Central memory CD8-positive, alpha-beta T cell (primary cell): ENCODE data around the gene SPTLC3.
"Not testable (repeated sequence)": the region's sequence is repeated elsewhere in the genome, so short reads cannot be mapped to it uniquely, and the experiment has no call there.

Source experiments
- ATAC-seq: fragments of 150-1000 bp; cut with Tn5 transposase; replicated peaks from 2 replicates; pipeline ENCODE4 v1.10.0; 2022; ENCODE audit warnings: mild to moderate bottlenecking, moderate FRiP score, moderate number of reproducible peaks; ENCODE audit not compliant: poor library complexity, severe bottlenecking; ENCODE audit errors: extremely low read depth
- DNase-seq, 2 donors: peaks; one replicate each; pipeline ENCODE4 v3.0.0; 2021; ENCODE audit warnings: low spot score in 2 of 2
- H3K27ac Mint-ChIP-seq: one replicate; pipeline ENCODE4 v1.8.0; 2022; ENCODE audit warnings: low read depth, mild to moderate bottlenecking, moderate library complexity, mixed read lengths
- H3K27me3 Mint-ChIP-seq: one replicate; pipeline ENCODE4 v1.8.0; 2022; ENCODE audit warnings: mixed read lengths
- H3K36me3 Mint-ChIP-seq: one replicate; pipeline ENCODE4 v1.8.0; 2022; ENCODE audit warnings: mild to moderate bottlenecking, moderate library complexity, mixed read lengths; ENCODE audit not compliant: insufficient read depth
- H3K4me1 Mint-ChIP-seq: one replicate; pipeline ENCODE4 v1.8.0; 2022; ENCODE audit warnings: mixed read lengths
- H3K4me3 Mint-ChIP-seq: one replicate; pipeline ENCODE4 v1.8.0; 2022; ENCODE audit warnings: mild to moderate bottlenecking, moderate library complexity, mixed read lengths
- H3K9me3 Mint-ChIP-seq: one replicate; pipeline ENCODE4 v1.8.0; 2022; ENCODE audit warnings: mixed read lengths

The SPTLC3 gene

DNA sequence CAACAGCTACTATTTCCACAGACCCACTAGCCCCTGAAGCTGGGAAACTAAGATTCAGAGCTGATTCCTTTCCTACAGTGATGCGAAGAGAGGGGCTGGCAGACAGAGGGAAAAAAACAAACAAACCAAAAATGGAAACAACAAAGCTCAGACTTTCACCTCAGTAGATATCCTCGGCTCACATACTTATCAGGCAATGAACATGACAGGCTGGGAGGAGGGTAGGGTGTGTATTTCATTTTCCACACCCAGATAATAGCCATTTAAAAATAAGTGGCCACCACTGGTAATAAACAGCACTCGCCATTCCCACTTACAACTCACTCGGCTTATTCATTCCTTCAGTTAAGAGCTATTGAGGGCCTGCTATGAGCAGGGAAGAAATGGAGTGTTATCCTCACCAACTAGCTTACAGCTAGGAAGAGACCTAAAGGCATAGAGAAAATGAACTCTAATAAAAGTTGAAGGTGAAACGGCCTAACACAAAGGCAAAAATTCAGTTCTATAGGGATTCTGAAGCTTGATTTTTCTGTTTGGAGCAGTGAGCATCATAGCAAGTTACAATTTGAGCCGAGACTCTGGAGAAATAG is 32.0 kb upstream of the SPTLC3 start:
- no peak for DNase-seq
- Mint-ChIP-seq H3K4me1 (no peaks in the 10 kb centered on the region), H3K36me3 (no peaks in the 10 kb centered on the region), H3K27me3 (no peaks in the 10 kb centered on the region), H3K9me3 (peaks cover 5% of the 10 kb centered on the region), H3K27ac (no peak overlapping the region), H3K4me3 (no peak overlapping the region)
- ATAC-seq = no peak

DNA sequence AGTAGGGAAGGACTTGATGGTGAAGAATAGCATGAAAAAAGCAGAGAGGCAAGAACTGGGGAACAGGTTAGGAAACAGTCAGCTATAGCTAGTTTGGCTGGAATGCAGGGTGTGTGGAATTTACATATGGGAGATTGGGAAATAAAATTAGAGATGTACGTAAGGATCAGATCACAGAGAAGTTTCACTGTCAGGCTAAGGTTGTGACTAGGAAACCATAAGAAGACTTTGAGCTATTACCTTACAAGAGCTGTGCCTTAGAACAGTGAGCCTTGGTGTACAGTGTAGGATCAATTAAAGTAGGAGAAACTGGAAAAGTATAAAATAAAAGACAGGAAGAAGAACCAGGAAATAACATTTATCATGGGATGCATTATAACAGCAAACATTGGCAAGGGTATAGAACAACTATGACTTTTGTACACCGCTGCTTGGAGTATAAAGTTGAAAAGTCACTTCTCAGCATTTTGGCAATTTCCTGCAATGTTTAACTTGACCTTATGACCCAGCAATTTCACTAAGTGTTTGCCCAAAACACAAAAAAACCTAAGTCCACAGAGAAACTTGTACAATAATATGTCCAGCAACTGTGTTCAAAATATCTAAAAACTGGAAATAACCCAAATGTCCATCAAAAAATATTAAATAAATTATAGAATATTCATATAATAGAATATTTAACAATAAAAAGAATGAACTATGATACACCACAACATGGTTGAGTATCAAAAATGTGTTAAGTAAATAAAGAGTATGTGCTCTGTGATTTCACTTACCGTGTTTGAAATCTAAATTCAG is 31.2 kb upstream of the SPTLC3 start:
- Mint-ChIP-seq H3K4me3 (no peak overlapping the region), H3K27ac (no peak overlapping the region), H3K9me3 (peaks cover 5% of the 10 kb centered on the region), H3K27me3 (no peaks in the 10 kb centered on the region), H3K36me3 (no peaks in the 10 kb centered on the region), H3K4me1 (no peaks in the 10 kb centered on the region)
- no peak for ATAC-seq
- no peak for DNase-seq

DNA sequence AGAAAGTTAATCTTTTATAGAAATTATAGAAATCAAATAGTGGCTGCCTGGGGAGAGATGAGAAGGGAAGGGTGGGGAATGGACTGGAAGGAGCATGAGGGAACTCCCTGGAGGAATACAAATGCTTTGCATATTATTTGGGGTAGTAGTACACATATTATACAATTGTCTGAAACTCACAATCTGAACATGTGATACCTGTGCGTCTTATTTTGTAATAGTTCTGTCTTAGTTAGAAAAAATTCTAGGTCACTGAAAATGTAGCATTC is 30.7 kb upstream of the SPTLC3 start:
- Mint-ChIP-seq H3K27me3 (no peaks in the 10 kb centered on the region), H3K36me3 (no peaks in the 10 kb centered on the region), H3K4me3 (no peak overlapping the region), H3K9me3 (peaks cover 5% of the 10 kb centered on the region), H3K27ac (no peak overlapping the region), H3K4me1 (no peaks in the 10 kb centered on the region)
- no peak for DNase-seq
- ATAC-seq = no peak

DNA sequence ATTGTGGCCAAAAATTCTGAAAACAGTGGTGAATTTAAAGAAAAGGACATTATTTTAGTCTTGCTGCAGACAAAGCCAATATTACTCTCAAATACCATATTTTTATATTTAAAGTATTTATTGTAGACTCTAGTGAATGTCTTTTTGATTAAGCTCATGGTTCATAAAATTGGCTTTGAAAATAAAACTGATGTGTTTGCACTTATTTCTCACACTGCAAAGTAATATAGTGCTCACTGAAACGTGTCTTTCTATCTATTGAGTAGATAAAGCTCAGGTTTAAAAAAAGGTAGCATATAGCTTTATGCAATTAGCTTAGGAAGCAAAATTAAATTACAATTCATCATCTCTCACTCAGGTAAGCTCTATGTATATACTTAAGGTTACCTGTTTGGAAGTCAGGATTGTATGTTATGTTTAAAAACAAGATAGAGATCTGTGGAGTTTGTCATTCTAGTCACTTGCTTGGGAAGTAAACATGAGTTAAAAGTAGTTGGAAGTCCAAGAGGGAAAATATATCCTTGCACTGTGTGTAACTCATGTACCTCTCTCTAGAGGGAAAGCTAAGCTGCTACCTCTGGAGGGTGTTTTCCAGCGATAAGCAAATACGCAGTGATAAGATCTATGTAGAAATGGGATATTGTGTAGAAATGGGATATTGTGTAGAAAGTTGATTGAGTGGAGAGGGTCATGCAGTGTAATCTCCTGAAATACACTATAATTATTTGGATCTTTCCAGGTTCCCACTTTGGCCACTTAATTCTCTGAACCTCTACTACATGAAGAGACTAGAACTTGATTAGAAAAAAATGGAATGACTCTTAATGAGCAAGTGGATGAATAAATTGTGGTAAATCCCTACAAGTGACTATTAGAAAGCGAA is 29.9 kb upstream of the SPTLC3 start:
- Mint-ChIP-seq H3K9me3 (peaks cover 5% of the 10 kb centered on the region), H3K27me3 (no peaks in the 10 kb centered on the region), H3K4me1 (no peaks in the 10 kb centered on the region), H3K36me3 (no peaks in the 10 kb centered on the region), H3K27ac (no peak overlapping the region), H3K4me3 (no peak overlapping the region)
- ATAC-seq (no peak), DNase-seq (no peak)

DNA sequence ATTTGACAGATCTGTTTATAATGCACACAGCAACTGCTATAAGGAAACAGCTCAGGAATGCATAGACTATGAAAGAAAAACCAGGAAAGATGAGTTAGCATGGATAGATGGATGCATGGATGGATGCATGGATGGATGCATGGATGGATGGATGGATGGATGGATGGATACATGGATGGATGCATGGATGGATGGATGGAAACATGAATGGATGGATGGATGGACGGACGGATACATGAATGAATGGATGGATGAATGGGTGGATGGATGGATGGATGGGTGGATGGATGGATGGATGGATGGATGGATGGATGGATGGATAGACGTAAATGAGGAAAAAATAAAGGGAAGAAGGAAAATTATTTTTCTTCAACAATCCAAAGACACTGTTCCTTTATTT is 29.1 kb upstream of the SPTLC3 start:
- H3K9me3 Mint-ChIP-seq, H3K4me3 Mint-ChIP-seq, H3K36me3 Mint-ChIP-seq, ATAC-seq, H3K27ac Mint-ChIP-seq, H3K4me1 Mint-ChIP-seq, H3K27me3 Mint-ChIP-seq, DNase-seq: not testable (repeated sequence)

DNA sequence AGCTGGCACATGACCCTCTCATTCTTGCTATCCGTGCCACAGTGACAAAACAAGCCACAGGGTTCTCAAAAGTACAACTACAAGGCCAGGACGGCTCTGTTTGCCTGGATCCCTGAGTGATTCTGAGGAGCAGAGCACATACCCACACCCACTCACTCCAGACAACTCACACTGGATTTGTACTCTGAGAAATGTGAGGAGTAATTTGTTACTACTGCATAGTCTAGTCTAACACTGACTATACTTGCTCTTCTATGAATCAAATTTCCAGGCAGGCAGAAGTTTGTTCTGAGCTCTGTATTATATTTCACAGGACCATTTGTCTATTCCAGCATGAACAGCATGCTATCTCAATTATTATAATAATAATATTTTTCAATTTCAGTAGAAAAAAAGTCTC is 26.7 kb upstream of the SPTLC3 start:
- Mint-ChIP-seq H3K27ac (no peak overlapping the region), H3K4me3 (no peak overlapping the region), H3K36me3 (no peaks in the 10 kb centered on the region)

DNA sequence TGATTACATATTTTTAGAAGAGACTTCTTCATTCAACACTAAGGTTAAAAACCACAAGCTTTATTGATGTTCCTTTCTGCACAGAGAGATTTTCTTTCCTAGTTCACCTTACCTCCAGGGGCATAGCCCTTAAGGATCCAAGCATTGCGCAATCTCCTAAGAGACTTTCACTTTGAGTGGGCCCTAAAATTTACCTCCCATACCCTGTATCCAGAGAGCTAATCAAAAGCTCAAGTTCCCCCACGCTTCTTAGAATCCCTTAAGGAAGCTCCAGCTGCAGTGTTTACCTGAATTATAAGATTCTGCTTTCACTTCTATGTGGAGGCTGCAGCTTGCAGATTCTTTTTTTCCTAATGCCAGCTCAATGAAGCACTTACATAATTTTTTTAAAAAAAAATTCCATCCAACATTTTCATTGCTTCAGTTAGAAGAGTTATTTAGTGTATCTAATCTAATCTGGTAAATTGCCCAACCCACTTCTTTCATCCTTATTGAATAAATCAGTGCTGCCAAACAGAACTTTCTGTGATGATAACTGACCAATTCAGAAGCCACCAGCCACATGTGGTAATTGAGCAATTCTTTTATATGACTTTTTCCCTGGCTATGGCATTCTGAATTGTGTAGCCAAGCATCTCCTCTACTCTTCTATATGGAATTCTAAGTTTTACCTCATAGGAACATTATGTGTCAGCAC is 24.6 kb upstream of the SPTLC3 start:
- H3K4me3 Mint-ChIP-seq = no peak overlapping the region
- H3K27ac Mint-ChIP-seq = no peak overlapping the region
- H3K27me3 Mint-ChIP-seq = no peaks in the 10 kb centered on the region
- DNase-seq (no peak), ATAC-seq (no peak)
- H3K36me3 Mint-ChIP-seq = no peaks in the 10 kb centered on the region
- H3K9me3 Mint-ChIP-seq = no peaks in the 10 kb centered on the region
- no peaks in the 10 kb centered on the region for H3K4me1 Mint-ChIP-seq

More for the DNA sequence above, 26.7 kb upstream of the SPTLC3 start:
- ATAC-seq = no peak
- H3K27me3 Mint-ChIP-seq = no peaks in the 10 kb centered on the region
- H3K9me3 Mint-ChIP-seq = peaks cover 4% of the 10 kb centered on the region
- no peaks in the 10 kb centered on the region for H3K4me1 Mint-ChIP-seq
- DNase-seq = no peak

DNA sequence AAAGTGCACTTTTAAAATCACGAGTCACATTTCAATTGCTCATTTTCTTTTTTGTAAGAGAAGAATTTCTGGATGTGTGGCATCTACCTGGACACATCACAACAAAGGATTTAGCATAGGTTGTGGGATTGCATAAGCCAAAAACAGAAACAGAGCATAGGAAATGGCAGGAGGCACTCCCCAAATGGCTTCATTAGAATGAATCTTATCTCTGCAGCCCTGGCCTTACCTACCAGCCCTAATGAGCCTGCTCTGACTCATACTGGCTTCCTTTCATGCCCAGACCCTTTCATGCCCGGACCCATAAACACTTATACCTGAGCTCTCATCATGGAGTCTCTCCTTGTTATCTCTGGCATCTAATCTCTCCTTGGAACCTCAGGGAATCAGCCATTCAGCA is 23.9 kb upstream of the SPTLC3 start:
- DNase-seq (no peak), ATAC-seq (no peak)
- no peaks in the 10 kb centered on the region for H3K4me1 Mint-ChIP-seq
- no peak overlapping the region for H3K27ac Mint-ChIP-seq
- no peak overlapping the region for H3K4me3 Mint-ChIP-seq
- no peaks in the 10 kb centered on the region for H3K27me3 Mint-ChIP-seq
- no peaks in the 10 kb centered on the region for H3K36me3 Mint-ChIP-seq
- H3K9me3 Mint-ChIP-seq = no peaks in the 10 kb centered on the region

DNA sequence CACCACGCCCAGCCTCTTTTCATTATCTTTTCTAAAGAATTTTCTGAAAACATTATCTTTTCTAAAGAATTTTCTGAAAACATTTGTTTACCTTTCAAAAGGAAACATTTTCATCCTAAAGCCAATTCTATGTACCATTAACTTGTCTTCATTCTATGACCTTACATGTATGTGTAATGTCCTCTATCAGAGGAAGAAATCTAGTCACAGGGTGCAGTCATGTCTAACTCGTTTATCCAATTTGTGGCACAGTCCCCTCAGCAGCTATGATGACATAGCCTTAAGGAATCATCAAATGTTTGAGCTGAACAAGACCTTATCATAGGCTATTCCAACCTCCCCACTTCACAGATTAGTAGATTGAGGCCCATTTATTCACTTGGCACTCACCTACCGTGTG is 21.5 kb upstream of the SPTLC3 start:
- no peak for ATAC-seq
- no peaks in the 10 kb centered on the region for H3K36me3 Mint-ChIP-seq

DNA sequence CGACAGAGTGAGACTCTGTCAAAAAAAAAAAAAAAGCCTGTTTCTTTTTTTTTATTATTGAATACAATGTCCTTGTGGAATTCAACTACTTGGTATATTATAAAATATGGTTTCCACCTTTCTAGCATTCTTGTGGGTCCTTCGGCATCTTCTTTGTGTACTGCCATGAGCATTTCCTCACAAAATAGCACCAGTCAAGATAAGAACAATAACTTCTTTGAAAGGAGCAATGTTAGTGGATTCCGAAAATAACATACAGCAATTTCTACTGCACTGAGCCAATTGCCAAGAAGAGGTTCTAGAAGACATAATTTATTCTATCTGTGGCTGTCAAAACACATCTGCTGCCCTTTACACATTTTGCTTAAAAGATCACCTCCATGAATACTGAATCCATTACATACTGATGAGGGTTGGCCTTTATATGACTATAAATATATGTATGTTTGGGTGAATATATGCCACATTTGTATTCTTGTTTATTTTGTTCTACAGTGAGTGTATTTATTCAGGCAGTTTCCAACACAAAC is 19.1 kb upstream of the SPTLC3 start:
- no peak for DNase-seq
- no peaks in the 10 kb centered on the region for H3K27me3 Mint-ChIP-seq
- no peaks in the 10 kb centered on the region for H3K4me1 Mint-ChIP-seq
- no peak for ATAC-seq
- no peaks in the 10 kb centered on the region for H3K36me3 Mint-ChIP-seq
- no peak overlapping the region for H3K4me3 Mint-ChIP-seq
- peaks cover 7% of the 10 kb centered on the region for H3K9me3 Mint-ChIP-seq
- H3K27ac Mint-ChIP-seq = no peak overlapping the region

More for the DNA sequence above, 21.5 kb upstream of the SPTLC3 start:
- H3K27me3 Mint-ChIP-seq = no peaks in the 10 kb centered on the region
- no peak overlapping the region for H3K27ac Mint-ChIP-seq
- no peak overlapping the region for H3K4me3 Mint-ChIP-seq
- no peaks in the 10 kb centered on the region for H3K4me1 Mint-ChIP-seq
- no peaks in the 10 kb centered on the region for H3K9me3 Mint-ChIP-seq
- no peak for DNase-seq

DNA sequence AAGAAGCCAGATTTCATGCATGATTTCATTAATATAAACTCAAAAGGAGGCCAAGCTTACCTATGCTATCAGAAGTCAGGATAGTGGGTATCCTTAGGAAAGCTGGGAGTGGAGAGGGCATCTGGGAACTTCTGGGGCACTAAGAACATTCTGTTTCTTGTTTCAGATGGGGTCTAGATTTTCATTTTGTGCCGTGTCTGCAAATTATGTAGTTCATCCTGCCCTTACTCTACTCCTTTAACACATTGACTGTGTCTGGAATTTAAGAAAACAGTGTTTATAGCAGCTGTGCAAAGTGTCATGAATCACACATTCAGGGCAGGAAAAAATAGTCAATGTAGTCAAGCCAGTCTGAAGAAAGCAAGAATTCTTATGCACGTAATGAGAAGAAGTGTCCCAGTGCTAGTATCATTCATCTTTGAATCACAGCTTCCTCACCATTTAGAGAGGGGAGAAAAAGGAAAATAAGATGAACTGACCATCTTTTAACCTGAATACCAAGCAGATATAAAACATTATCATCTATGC is 11.6 kb upstream of the SPTLC3 start:
- Mint-ChIP-seq H3K4me3 (no peak overlapping the region), H3K27me3 (no peaks in the 10 kb centered on the region), H3K36me3 (no peaks in the 10 kb centered on the region), H3K9me3 (peaks cover 11% of the 10 kb centered on the region), H3K4me1 (no peaks in the 10 kb centered on the region), H3K27ac (no peak overlapping the region)
- no peak for DNase-seq
- ATAC-seq = no peak

DNA sequence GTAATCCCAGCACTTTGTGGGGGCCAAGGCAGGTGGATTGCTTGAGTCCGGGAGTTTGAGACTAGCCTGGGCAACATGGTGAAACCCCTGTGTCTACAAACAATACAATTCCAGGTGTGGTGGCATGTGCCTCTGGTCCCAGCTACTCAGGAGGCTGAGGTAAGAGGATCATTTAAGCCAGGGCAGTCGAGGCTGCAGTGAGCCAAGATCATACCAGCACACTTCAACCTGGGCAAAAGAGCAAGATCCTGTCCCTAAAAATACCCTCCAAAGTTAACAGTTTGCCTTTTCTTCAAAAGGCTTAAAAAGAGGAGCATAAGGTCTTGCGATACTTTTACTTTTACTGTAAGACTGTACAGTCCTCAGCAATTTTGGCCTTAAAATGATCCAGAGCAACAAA is 10.7 kb upstream of the SPTLC3 start:
- DNase-seq = no peak
- no peaks in the 10 kb centered on the region for H3K36me3 Mint-ChIP-seq
- no peak overlapping the region for H3K27ac Mint-ChIP-seq
- ATAC-seq = no peak
- H3K9me3 Mint-ChIP-seq = peaks cover 11% of the 10 kb centered on the region
- H3K27me3 Mint-ChIP-seq = no peaks in the 10 kb centered on the region
- H3K4me3 Mint-ChIP-seq = no peak overlapping the region
- H3K4me1 Mint-ChIP-seq = no peaks in the 10 kb centered on the region
